Measurements from ENCODE around the gene COL25A1.
"Not testable (repeated sequence)": the region's sequence is repeated elsewhere in the genome, so short reads cannot be mapped to it uniquely, and the experiment has no call there.

The COL25A1 gene

DNA sequence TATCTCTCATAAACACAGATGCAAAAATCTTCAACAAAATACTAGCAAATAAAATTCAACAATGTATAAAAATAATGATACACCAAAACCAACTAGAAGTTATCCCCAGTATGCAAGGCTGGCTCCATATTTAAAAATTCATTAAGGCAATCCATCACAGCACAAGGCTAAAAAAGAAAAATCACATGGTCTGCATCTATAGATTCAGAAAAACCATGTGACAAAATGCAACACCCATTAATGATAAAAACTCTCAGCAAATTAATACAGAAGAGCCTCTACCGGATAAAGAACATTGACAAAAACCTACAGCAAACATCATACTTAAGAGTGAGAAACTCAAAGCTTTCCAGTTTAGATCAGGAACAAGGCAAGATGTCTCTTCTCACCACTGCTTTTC, 182.6 kb downstream of the COL25A1 start:
- DNase-seq: no peak

DNA sequence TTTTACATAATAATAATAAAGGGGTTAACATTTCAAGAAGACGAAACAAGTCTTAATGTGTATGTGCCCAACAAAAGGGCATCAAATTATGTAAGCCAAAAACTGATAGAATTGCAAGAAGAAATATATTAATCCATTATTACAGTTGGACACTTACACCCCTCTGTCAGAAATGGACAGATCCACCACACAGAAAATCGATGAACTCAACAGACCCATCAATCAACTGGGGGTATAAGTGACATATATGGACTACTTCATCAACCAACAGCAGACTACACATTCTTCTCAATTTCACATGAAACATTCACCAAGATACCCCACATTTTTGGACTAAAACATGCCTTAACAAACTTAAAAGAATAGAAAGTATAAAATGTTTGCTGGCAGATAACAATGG, 183.8 kb downstream of the COL25A1 start:
- no peak for DNase-seq

DNA sequence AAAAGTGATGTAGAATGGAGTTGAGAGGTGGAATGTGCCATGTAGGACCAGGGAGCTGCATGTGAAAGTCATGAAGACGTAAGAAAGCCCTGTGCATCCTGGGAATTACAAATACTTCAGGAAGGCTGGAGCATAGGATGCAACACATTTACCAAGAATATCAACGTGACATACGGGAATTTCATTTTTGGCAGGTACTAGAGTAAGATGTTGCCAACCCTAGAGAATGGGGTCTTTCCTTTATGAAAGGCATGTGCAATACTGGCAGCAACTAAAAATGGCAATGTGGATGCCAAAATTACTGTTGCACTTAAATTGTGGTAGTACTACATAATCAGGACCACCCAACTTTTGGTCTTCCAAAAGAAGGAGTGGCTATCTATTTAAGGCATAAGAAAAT, 188.0 kb downstream of the COL25A1 start:
- no peak for DNase-seq

DNA sequence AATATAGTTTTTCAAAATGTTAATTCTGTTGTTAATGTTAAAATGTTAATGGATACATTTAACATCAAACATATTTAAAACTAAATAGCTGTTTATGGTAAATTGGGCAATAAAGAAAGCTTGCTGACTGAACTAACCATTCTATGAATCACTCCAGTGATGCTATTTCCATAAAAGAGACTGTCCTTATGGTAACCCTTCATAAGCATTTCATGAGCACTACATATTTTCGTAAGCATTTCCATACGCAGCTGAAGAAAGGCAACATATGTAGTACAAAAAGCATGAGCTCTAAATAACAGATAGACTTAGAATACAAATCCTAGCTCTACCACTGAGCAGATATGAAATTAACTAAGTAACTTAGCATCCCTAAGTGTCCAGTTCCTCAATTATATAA, 188.9 kb downstream of the COL25A1 start:
- no peak for DNase-seq

DNA sequence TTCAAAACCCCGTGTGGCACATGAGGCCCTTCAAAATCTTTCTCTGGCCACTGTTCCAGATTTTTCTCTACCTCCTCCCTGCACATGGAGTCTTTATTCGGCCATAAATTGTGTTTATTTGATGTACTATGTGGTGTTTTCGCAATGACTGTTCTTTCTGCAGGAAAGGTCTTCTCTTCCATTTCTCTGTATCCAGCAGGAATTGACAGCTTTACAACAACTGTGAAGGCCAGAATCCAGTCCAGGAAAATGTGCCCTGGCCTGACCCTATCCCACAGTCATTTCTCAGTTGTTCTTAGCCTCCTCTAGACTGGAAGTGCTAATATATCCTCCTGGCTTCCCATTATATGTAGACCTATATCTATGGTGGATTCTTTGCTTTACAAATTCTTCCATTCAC, 191.4 kb downstream of the COL25A1 start:
- DNase-seq: no peak

DNA sequence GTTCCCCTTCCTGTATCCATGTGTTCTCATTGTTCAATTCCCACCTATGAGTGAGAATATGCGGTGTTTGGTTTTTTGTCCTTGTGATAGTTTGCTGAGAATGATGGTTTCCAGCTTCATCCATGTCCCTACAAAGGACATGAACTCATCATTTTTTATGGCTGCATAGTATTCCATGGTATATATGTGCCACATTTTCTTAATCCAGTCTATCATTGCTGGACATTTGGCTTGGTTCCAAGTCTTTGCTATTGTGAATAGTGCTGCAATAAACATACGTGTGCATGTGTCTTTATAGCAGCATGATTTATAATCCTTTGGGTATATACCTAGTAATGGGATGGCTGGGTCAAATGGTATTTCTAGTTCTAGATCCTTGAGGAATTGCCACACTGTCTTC, 194.2 kb downstream of the COL25A1 start:
- not testable (repeated sequence) for DNase-seq

DNA sequence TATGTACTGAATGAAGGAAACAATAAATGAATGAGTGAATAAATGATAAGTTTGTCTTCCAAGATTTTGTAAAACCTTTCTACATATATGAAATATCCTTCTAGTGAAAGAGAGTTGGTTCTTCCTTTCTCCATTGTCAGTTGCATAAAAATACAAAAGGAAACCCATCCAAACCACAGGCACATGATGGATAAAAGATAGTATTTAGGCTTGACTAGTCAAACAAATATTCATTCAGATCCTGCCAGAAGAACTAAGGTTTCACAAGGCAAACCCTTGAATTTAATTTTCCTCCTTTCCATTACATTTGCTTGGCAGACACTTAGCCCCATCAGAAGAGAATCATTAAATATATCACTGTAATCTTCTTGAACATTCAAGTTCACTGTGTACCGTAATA, 208.4 kb downstream of the COL25A1 start:
- no peak for DNase-seq

DNA sequence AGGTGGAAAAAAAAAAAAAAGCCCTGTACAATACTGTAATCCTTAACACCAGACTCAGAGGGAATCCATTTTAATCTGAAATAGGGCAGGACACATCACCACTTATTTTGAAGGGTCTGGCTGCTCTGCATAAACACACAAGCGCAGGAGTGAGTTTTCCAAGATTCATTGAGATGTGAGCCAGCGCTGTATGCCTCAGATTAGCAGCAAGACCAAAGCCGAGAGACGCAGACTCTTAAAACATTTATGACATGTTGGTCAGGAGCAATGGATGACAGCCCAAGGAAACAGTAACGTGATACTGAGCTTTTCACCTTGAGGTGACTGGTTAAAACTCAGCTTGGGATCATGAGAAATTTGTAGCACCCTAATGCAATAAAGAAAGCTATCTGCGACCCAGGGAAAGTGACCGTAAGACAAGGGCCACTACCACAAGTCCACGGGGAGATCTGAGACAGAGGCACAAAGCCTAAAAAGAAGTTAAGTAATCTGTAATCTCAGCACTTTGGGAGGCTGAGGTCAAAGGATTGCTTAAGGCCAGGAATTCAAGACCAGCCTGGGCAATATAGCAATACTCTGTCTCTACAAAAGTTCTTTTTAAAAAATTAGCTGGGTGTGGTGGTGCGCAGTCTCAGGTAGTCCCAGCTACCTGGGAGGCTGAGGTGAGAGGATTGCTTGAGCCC, 210.6 kb downstream of the COL25A1 start:
- peak; percentile 17 for DNase-seq

DNA sequence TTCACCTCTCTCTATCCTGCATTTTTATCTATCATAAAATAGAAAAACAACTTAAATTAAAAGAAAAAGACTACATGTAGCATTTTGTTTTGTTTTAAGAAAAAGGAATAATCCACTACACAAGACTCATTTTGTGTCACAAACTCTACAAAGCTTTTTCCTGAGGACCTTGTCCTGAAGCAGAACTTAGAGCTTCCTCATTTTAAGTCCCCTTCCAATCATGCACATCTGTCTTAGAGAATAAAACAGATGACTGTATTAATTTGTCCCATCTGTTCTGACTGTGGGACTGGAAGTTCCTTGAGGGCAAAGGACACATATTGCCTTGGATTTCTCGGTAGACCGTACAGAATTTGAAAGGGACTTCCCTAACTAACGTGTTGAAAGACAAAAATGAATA, 218.5 kb downstream of the COL25A1 start:
- DNase-seq: no peak

DNA sequence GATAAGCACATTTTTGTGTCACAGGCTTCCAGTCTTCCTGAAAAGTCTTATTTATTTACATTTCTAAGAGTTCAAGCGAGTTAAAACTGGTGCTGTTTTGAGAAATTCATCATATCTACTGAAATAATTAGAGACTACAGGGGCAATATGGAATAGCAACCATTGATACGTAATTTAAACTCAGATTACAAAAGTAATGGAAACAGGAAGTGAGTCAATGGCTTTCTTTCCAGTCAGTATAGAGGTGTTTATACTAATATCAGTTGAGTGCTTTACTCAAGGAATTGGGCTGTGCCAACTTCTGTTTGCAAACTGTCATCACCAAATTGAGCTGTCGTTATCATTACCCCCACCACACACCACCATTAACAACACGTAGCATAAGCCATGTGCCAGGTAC, 222.7 kb downstream of the COL25A1 start:
- DNase-seq: no peak

DNA sequence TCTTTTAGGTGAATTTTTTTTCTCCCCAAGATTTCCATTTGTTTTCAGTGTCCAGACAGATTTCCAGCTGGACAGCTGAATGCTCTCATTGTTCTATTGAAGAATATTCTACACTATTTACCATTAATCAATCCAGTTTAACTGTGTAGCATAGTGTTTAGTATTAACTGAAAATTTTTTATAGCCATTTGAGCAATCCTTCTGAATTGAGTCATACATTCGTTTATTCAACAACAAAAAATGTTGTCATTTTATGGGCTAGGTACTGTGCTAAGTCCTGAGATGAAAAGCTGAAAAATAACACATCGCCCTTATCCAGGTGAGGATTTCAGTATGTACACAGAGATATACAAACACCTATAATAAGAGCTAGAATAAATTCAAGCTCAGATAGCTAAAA, 223.3 kb downstream of the COL25A1 start:
- DNase-seq: no peak

DNA sequence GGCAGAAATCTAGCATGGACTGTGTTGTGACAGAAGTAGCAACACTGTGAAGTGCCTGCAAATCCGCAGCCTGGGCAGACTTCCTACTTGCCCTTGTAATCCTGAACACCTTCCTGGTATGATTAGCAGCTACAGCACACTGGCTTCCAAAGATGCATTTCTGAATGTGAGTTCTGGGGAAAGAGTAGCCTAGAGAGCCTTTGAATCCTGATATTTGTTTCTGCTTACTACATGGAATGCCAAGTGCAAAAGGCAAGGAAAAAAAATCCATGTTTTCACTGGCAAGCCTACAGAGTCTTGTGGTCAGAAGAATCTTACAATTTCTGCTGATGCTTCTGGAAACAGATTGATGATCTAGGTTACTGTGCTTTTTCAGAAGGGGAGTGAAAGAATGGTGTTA, 223.7 kb downstream of the COL25A1 start:
- DNase-seq: no peak

DNA sequence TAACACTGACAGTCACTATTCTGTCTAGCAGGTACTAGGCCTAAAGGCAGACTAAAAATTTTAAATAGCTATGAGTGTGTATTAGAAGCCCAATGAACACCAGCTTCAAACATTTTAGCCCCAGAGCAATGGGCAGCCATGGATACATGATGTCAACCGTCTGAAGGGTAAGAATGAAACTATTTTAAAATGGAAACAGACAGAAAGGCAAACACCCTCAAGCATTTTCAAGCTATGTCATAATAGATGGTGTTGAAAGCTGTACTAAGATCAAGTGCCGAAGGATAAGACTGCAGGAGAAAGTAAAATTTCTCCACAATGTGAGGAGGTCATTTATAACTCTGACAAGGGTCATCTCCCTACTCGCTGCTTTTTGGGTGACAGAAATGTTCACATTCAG, 225.0 kb downstream of the COL25A1 start:
- no peak for DNase-seq

DNA sequence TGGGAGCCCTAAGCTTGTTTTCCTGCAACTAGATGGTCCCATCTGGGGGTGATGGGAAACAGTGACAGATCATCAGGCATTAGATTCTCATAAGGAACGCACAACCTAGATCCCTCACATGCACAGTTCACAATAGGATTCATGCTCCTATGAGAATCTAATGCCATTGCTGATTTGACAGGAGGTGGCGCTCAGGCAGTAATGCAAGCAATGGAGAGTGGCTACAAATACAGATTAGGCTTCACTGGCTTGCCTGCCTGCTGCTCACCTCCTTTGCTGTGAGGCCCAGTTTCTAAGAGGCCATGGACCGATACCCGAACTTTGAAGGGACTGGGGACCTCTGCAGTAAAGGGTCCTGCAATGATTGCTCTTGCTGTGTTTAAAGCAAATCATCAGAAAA, 225.7 kb downstream of the COL25A1 start:
- DNase-seq: not testable (repeated sequence)

DNA sequence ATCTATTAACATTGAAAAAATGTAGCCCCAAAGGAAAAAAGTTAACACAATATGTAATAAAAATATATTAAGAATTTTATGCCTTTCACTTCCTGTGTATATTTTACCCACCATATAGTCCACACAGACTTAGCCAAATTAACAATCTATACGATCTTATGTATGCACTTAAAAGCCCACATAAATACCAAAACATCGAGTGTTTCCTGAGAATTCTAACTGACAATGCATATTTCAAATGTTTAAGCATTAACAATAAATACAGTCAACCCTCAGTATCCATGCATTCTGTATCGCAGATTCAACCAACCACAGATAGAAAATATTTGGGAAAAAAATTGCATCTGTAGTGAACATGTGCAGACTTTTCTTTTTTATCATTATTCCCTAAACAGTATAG, 226.8 kb downstream of the COL25A1 start:
- DNase-seq: no peak

DNA sequence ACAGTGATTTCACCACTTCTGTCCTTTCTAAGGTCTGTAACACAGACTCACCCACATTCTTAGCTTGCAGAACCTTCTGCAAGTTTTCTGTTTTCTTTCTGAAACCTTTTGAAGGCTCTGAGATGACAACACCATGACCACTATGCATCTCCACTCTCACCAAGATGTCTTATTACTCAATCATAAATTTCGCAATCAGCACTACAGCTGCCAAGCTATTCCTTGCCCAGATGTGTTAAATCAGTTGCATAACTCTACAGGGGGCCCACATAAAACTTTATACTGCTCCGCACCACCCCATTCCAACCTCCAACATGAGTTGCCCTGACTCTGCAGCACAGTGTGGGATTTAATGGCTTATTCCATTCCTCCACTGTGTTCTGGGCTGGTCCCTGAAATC, 229.9 kb downstream of the COL25A1 start:
- no peak for DNase-seq

DNA sequence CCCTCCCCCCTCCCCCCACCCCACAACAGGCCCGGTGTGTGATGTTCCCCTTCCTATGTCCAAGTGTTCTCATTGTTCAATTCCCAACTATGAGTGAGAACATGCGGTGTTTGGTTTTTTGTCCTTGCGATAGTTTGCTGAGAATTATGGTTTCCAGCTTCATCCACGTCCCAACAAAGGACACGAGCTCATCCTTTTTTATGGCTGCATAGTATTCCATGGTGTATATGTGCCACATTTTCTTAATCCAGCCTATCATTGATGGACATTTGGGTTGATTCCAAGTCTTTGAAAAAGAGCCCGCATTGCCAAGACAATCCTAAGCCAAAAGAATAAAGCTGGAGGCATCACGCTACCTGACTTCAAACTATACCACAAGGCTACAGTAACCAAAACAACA, 231.8 kb downstream of the COL25A1 start:
- not testable (repeated sequence) for DNase-seq

DNA sequence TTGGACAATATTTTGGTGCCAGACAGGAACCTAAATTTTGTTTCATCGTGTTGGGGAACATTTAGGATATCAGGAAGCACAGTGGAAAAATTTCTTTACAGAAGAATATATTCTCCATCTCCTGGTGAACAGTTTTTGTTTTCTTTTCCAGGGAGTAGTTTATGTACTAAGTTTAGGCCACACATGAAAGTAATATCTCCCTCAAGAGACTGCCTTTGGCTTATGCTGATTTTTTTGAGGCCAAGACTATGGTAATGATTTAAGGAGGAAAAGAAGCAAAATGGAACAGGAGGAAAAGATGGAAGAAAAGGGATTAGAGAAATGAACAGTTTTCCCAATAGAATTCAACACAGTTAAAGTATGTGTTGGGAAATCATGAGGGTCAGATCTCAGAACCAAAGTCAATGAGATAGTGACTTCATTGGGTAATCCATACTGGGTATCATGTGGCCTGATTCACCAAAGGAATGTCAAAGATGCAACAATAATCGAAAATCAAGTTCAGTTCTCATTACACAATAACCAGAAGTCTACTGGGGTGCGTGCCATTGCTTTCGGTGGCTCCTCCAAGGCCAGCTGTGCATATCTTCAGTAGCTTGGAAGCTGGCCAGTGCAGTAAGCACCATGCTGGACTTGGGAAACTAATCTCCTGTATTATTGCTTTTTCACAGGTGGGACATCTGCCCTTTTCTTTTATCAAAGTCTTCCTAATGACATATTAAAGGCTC, 234.8 kb downstream of the COL25A1 start:
- DNase-seq: no peak

DNA sequence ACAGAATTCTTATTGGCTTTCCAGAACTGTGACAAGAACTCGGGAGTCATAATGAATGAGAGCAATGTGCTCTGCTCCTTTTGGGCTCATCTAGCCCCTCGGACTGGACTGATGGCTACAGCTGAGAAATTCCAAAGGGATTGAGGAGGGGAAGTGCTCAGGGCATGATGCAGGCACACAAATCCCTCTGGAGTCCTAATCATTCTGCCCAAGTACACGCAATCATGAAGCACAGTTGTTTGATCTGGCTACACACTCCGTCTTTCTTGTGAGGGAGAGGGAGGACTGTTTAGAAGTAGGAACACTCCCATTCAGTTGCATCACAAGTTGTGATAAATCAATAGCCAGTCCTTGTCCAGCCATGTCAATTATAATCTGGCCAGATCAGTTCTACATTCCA, 237.5 kb downstream of the COL25A1 start:
- DNase-seq: no peak

DNA sequence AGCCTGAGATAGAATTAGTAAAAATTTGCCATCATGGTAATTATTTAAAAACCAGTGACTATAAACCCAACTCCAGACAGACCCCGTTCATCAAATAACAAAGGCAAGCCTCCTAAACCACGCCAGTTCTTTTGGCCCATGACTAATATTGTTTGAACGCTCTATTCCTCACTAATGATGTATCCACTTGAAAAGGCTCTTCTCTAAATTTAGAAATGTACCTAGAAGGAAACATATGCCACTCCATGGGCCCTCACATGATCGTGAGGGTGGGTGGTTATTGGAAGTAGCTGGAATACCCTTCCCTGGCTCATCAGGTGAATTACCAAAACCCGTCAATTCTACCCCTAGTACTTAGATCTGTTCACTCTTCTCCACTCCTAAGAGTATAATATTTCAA, 249.2 kb downstream of the COL25A1 start:
- DNase-seq: no peak

DNA sequence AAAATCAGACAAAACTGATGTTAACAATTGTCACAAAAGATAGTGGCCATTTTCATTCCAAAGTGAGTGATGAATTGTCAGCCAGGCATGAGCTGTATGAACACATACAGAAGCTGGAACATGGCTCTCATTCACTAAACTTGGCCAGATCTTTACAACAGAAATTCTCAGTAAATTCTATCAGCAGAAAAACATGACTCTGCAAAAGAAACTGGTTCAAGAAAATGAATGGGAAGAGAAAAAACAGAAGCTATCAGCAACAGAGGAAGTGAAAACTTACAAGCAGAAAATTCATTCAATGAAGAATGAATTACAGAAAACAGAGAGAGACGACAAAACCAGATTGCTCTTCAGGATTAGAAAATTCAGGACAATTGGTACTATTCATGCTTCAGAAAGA, 249.6 kb downstream of the COL25A1 start:
- DNase-seq: no peak

DNA sequence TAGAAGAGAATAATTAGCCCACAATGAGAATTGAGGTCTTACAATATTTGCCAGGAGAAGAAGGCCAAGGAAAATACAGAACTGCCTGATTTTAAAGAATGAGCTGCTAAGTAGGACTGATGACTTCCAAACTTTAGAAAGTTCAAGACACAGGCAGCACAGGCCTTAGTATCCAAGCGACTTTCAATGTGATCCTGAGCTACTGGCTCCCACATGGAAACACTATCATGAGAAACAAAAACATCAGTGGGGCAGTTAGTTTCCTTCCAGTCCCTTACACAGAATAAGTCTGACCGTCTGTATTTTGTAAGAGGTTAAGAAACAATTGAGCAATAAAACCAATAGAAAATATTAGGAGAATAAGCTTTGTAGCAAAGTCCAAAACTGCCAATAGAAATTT, 251.4 kb downstream of the COL25A1 start:
- no peak for DNase-seq

DNA sequence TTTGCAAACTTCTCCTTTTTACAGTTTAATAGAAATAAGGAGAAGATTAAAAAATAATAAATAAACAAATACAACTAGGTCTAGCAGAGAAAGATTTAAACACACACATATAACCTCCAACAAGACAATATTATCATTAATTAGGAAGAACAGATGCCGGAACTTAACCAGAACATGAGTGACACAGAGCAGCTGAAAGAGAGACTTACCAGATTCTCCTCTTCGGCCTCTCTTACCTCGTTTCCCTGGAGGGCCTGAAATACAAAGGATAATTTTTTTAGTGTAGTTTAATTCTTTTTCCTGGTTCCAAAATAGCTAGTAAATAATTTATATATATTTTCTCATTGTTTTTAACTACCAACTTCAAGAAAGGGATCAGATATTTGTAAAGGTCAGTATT, 252.5 kb downstream of the COL25A1 start:
- DNase-seq: no peak

DNA sequence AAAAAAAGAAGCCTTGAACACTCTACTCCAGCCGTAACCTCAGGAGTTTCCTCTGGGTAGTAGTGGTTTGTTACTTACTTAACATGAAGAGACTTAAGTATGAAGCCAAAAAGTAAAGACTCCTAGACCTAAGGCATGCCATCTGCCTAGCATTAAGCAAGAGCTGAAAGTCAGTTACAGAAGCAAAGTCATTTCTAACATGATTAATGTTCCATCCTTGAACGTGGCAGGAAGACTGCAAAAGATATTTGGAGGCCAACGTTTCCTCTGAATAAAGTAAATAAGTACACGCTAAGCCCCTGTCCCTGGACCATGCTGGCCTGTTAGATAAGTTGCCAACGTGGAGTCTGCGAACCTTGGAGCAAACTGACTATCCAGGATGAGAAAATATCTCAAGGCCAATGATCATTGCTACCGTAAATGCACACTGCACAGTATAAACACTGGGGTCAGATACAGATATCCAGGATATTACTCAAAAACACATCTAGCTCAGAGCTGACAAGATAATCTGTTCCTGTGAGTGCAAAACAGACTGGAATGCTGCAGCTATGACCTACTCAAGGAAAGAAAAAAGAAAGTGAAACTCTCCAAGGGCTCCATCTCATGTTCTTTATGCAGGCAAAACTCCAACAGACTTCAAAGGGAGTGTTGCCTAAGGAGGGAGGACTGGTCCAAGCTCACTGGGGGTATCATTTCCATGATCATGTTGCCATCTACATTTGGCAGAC, 255.8 kb downstream of the COL25A1 start:
- DNase-seq: no peak

Measured in retina (tissue), 1 donor.